GM23338 (cell line): ENCODE measurements around the gene PCYT1A. TPM values are rescaled to one million over a fixed set of nuclear protein-coding genes. Genes with fewer than 3 reads are reported as not detected.

Experiments used
- ATAC-seq: fragments of 200-7000 bp; cut with Tn5 transposase; 3 replicates; pipeline ENCODE4 v1.9.1; 2020
- DNase-seq: peaks from one replicate; pipeline ENCODE4 v3.0.0-alpha.2; 2015; ENCODE audit warnings: low spot score
- H2AFZ ChIP-seq: fragments of 200-600 bp; sonication (generic); 2 replicates; pipeline ENCODE4 v1.8.0; 2016; ENCODE audit warnings: antibody characterized with exemption, mild to moderate bottlenecking, moderate library complexity
- H3F3A ChIP-seq: fragments of 200-600 bp; sonication (generic); replicated peaks from 2 replicates; pipeline ENCODE4 v1.8.0; 2017; ENCODE audit warnings: antibody characterized with exemption, mixed run types, low read depth
- H3K27ac ChIP-seq: fragments of 200-600 bp; sonication (generic); 2 replicates; pipeline ENCODE4 v1.6.1; 2016; ENCODE audit warnings: low read depth
- H3K27me3 ChIP-seq: fragments of 200-600 bp; sonication (generic); 2 replicates; pipeline ENCODE4 v1.8.0; 2016; ENCODE audit warnings: mild to moderate bottlenecking, mixed run types, moderate library complexity; ENCODE audit not compliant: insufficient read depth
- H3K36me3 ChIP-seq: fragments of 200-600 bp; sonication (generic); 2 replicates; pipeline ENCODE4 v1.8.0; 2016; ENCODE audit warnings: mild to moderate bottlenecking; ENCODE audit not compliant: insufficient read depth
- H3K4me1 ChIP-seq: fragments of 200-600 bp; sonication (generic); 2 replicates; pipeline ENCODE4 v1.8.0; 2016; ENCODE audit warnings: mild to moderate bottlenecking, moderate library complexity; ENCODE audit not compliant: insufficient read depth
- H3K4me2 ChIP-seq: fragments of 200-600 bp; sonication (generic); 2 replicates; pipeline ENCODE4 v1.7.1; 2017; ENCODE audit warnings: mixed run types
- H3K4me3 ChIP-seq: fragments of 200-600 bp; sonication (generic); 2 replicates; pipeline ENCODE4 v1.6.1; 2016; ENCODE audit warnings: mixed run types
- H3K79me2 ChIP-seq: fragments of 200-600 bp; sonication (generic); replicated peaks from 2 replicates; pipeline ENCODE4 v1.8.0; 2017; ENCODE audit warnings: mild to moderate bottlenecking; ENCODE audit not compliant: insufficient read depth
- H3K9me2 ChIP-seq: fragments of 200-600 bp; sonication (generic); 2 replicates; pipeline ENCODE4 v1.8.0; 2017; ENCODE audit not compliant: insufficient read depth
- H4K20me1 ChIP-seq: fragments of 200-600 bp; sonication (generic); replicated peaks from 2 replicates; pipeline ENCODE4 v1.8.0; 2017; ENCODE audit warnings: mild to moderate bottlenecking; ENCODE audit not compliant: insufficient read depth
- H3K27ac Mint-ChIP-seq: 2 replicates; pipeline ENCODE4 v1.8.0; 2020; ENCODE audit warnings: inconsistent platforms, mild to moderate bottlenecking, moderate library complexity, mixed read lengths
- H3K27me3 Mint-ChIP-seq: 3 replicates; pipeline ENCODE4 v1.8.0; 2022; ENCODE audit warnings: low read depth, mild to moderate bottlenecking, moderate library complexity, mixed read lengths, inconsistent platforms; ENCODE audit not compliant: insufficient read depth, poor library complexity
- H3K36me3 Mint-ChIP-seq: 3 replicates; pipeline ENCODE4 v1.8.0; 2021; ENCODE audit warnings: low read depth, mild to moderate bottlenecking, inconsistent platforms, moderate library complexity, mixed read lengths
- H3K4me1 Mint-ChIP-seq: 3 replicates; pipeline ENCODE4 v1.8.0; 2020; ENCODE audit warnings: mild to moderate bottlenecking, inconsistent platforms, mixed read lengths
- H3K4me3 Mint-ChIP-seq: 3 replicates; pipeline ENCODE4 v1.8.0; 2021; ENCODE audit warnings: moderate library complexity, mild to moderate bottlenecking, inconsistent platforms, mixed read lengths
- H3K9me3 Mint-ChIP-seq: 3 replicates; pipeline ENCODE4 v1.8.0; 2020; ENCODE audit warnings: moderate library complexity, mild to moderate bottlenecking, inconsistent platforms, mixed read lengths
- CREB1 ChIP-seq: fragments of 250-450 bp; sonication (Bioruptor Pico); IDR thresholded peaks from 2 replicates; pipeline ENCODE4 v1.5.0; 2020; ENCODE audit warnings: low read depth, mild to moderate bottlenecking, moderate library complexity
- EZH2phosphoT487 ChIP-seq: fragments of 200-600 bp; sonication (generic); IDR thresholded peaks from one replicate; pipeline ENCODE4 v1.8.1; 2018; ENCODE audit warnings: antibody characterized with exemption; ENCODE audit not compliant: unreplicated experiment
- JUNB ChIP-seq: IDR thresholded peaks from one replicate; pipeline ENCODE4 v1.6.1; 2016; ENCODE audit warnings: antibody characterized with exemption; ENCODE audit not compliant: unreplicated experiment
- POLR2AphosphoS5 ChIP-seq: IDR thresholded peaks from 2 replicates; pipeline ENCODE4 v1.6.1; 2016; ENCODE audit warnings: antibody characterized with exemption, low read depth
- STAT1 ChIP-seq: IDR thresholded peaks from one replicate; pipeline ENCODE4 v1.6.1; 2016; ENCODE audit warnings: antibody characterized with exemption; ENCODE audit not compliant: unreplicated experiment
- ZNF114 ChIP-seq: fragments of 250-450 bp; sonication (Bioruptor Pico); IDR thresholded peaks from 2 replicates; pipeline ENCODE4 v1.5.0; 2020; ENCODE audit warnings: mild to moderate bottlenecking, moderate library complexity
- polyA plus RNA-seq: library from polyadenylated mRNA; unstranded; fragments of >200 nt; fragmentation: Nextera tagmentation; extraction: Ambion mirVana; gene quantifications from 2 replicates; pipeline ENCODE4 v1.2.1, GENCODE V29; 2016
- total RNA-seq: library from RNA; depleted of rRNA; stranded (reverse); fragments of >200 nt; shearing (Covaris generic); gene quantifications from 2 replicates; pipeline ENCODE4 v1.2.3, GENCODE V29; 2014
- TF ChIP-seq, protein P1 (sequence below): IDR thresholded peaks from one replicate; pipeline ENCODE4 v1.6.1; 2018; ENCODE audit warnings: antibody characterized with exemption; ENCODE audit not compliant: unreplicated experiment
- TF ChIP-seq, protein P2 (sequence below), 2 experiments: fragments of 200-600 bp in 1 of 2; sonication (generic) in 1 of 2; conservative IDR thresholded peaks; 2 replicates each; pipeline versions ENCODE4 v1.5.1 to v1.6.1; 2016 to 2017; ENCODE audit warnings: antibody characterized with exemption in 2 of 2, low read depth in 2 of 2, mild to moderate bottlenecking in 2 of 2, moderate library complexity in 1 of 2
- TF ChIP-seq, protein P3 (sequence below): fragments of 250-450 bp; sonication (Bioruptor Pico); IDR thresholded peaks from 2 replicates; pipeline ENCODE4 v1.5.0; 2020; ENCODE audit warnings: mild to moderate bottlenecking, moderate library complexity
- TF ChIP-seq, protein P4 (sequence below): IDR thresholded peaks from 2 replicates; pipeline ENCODE4 v1.6.1; 2016; ENCODE audit warnings: antibody characterized with exemption

PCYT1A gene
- total and polyA plus RNA-seq, 2 experiments from 2014 or later, result 11.6 to 35.8 TPM

DNA sequence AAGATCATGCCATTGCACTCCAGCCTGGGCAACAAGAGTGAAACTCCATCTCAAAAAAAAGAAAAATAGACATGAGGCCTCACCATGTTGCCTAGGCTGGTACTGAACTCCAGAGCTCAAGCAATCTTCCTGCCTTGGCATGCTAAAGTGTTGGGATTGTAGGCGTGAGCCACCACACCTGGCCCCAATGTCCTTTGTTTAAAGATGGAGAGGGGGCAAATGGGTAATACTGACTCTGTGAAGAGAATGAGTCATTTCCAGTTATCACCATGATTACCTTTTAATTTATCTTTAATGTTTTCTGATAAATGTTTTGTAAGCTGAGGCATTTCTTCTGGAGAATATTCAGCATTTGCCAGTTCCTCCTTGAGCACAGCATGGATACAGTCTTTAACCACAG is 28.3 kb upstream of the PCYT1A start:
- Histone ChIP-seq H3K27me3 (no peaks in the 10 kb centered on the region), H3K4me3 (no peak overlapping the region), H3K9me2 (no peaks in the 10 kb centered on the region), H3K4me1 (no peaks in the 10 kb centered on the region), H3K27ac (no peak overlapping the region), H3F3A (no peaks in the 10 kb centered on the region), H3K4me2 (no peak overlapping the region), H4K20me1 (no peaks in the 10 kb centered on the region; the same call in 1 of the 2 replicates), H3K36me3 (no peaks in the 10 kb centered on the region), H3K79me2 (no peaks in the 10 kb centered on the region), H2AFZ (no peak overlapping the region)
- Mint-ChIP-seq H3K36me3 (peaks cover 10% of the 10 kb centered on the region), H3K27me3 (peaks cover 11% of the 10 kb centered on the region), H3K4me1 (peaks cover 5% of the 10 kb centered on the region; the same call in 1 of the 3 replicates), H3K27ac (no peak overlapping the region), H3K4me3 (no peak overlapping the region), H3K9me3 (no peaks in the 10 kb centered on the region)
- DNase-seq (no peak), ATAC-seq (no peak)
- TF ChIP-seq CREB1 (CRISPR knock-in tag) (no peak), JUNB (no peak), POLR2AphosphoS5 (no peak), EZH2phosphoT487 (no peak), STAT1 (no peak), ZNF114 (no peak)
- TF ChIP-seq, protein P1, sequence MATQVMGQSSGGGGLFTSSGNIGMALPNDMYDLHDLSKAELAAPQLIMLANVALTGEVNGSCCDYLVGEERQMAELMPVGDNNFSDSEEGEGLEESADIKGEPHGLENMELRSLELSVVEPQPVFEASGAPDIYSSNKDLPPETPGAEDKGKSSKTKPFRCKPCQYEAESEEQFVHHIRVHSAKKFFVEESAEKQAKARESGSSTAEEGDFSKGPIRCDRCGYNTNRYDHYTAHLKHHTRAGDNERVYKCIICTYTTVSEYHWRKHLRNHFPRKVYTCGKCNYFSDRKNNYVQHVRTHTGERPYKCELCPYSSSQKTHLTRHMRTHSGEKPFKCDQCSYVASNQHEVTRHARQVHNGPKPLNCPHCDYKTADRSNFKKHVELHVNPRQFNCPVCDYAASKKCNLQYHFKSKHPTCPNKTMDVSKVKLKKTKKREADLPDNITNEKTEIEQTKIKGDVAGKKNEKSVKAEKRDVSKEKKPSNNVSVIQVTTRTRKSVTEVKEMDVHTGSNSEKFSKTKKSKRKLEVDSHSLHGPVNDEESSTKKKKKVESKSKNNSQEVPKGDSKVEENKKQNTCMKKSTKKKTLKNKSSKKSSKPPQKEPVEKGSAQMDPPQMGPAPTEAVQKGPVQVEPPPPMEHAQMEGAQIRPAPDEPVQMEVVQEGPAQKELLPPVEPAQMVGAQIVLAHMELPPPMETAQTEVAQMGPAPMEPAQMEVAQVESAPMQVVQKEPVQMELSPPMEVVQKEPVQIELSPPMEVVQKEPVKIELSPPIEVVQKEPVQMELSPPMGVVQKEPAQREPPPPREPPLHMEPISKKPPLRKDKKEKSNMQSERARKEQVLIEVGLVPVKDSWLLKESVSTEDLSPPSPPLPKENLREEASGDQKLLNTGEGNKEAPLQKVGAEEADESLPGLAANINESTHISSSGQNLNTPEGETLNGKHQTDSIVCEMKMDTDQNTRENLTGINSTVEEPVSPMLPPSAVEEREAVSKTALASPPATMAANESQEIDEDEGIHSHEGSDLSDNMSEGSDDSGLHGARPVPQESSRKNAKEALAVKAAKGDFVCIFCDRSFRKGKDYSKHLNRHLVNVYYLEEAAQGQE, result no peak
- TF ChIP-seq, protein P2, sequence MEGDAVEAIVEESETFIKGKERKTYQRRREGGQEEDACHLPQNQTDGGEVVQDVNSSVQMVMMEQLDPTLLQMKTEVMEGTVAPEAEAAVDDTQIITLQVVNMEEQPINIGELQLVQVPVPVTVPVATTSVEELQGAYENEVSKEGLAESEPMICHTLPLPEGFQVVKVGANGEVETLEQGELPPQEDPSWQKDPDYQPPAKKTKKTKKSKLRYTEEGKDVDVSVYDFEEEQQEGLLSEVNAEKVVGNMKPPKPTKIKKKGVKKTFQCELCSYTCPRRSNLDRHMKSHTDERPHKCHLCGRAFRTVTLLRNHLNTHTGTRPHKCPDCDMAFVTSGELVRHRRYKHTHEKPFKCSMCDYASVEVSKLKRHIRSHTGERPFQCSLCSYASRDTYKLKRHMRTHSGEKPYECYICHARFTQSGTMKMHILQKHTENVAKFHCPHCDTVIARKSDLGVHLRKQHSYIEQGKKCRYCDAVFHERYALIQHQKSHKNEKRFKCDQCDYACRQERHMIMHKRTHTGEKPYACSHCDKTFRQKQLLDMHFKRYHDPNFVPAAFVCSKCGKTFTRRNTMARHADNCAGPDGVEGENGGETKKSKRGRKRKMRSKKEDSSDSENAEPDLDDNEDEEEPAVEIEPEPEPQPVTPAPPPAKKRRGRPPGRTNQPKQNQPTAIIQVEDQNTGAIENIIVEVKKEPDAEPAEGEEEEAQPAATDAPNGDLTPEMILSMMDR (conservative IDR thresholded peaks at IDR 0.05; ENCODE audit: low read depth in 2 of 2), result no peak
- TF ChIP-seq, protein P3, sequence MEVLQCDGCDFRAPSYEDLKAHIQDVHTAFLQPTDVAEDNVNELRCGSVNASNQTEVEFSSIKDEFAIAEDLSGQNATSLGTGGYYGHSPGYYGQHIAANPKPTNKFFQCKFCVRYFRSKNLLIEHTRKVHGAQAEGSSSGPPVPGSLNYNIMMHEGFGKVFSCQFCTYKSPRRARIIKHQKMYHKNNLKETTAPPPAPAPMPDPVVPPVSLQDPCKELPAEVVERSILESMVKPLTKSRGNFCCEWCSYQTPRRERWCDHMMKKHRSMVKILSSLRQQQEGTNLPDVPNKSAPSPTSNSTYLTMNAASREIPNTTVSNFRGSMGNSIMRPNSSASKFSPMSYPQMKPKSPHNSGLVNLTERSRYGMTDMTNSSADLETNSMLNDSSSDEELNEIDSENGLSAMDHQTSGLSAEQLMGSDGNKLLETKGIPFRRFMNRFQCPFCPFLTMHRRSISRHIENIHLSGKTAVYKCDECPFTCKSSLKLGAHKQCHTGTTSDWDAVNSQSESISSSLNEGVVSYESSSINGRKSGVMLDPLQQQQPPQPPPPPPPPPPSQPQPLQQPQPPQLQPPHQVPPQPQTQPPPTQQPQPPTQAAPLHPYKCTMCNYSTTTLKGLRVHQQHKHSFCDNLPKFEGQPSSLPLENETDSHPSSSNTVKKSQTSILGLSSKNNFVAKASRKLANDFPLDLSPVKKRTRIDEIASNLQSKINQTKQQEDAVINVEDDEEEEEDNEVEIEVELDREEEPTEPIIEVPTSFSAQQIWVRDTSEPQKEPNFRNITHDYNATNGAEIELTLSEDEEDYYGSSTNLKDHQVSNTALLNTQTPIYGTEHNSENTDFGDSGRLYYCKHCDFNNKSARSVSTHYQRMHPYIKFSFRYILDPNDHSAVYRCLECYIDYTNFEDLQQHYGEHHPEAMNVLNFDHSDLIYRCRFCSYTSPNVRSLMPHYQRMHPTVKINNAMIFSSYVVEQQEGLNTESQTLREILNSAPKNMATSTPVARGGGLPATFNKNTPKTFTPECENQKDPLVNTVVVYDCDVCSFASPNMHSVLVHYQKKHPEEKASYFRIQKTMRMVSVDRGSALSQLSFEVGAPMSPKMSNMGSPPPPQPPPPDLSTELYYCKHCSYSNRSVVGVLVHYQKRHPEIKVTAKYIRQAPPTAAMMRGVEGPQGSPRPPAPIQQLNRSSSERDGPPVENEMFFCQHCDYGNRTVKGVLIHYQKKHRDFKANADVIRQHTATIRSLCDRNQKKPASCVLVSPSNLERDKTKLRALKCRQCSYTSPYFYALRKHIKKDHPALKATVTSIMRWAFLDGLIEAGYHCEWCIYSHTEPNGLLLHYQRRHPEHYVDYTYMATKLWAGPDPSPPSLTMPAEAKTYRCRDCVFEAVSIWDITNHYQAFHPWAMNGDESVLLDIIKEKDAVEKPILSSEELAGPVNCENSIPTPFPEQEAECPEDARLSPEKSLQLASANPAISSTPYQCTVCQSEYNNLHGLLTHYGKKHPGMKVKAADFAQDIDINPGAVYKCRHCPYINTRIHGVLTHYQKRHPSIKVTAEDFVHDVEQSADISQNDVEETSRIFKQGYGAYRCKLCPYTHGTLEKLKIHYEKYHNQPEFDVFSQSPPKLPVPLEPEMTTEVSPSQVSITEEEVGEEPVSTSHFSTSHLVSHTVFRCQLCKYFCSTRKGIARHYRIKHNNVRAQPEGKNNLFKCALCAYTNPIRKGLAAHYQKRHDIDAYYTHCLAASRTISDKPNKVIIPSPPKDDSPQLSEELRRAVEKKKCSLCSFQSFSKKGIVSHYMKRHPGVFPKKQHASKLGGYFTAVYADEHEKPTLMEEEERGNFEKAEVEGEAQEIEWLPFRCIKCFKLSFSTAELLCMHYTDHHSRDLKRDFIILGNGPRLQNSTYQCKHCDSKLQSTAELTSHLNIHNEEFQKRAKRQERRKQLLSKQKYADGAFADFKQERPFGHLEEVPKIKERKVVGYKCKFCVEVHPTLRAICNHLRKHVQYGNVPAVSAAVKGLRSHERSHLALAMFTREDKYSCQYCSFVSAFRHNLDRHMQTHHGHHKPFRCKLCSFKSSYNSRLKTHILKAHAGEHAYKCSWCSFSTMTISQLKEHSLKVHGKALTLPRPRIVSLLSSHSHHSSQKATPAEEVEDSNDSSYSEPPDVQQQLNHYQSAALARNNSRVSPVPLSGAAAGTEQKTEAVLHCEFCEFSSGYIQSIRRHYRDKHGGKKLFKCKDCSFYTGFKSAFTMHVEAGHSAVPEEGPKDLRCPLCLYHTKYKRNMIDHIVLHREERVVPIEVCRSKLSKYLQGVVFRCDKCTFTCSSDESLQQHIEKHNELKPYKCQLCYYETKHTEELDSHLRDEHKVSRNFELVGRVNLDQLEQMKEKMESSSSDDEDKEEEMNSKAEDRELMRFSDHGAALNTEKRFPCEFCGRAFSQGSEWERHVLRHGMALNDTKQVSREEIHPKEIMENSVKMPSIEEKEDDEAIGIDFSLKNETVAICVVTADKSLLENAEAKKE (CRISPR knock-in tag), result no peak
- TF ChIP-seq, protein P4, sequence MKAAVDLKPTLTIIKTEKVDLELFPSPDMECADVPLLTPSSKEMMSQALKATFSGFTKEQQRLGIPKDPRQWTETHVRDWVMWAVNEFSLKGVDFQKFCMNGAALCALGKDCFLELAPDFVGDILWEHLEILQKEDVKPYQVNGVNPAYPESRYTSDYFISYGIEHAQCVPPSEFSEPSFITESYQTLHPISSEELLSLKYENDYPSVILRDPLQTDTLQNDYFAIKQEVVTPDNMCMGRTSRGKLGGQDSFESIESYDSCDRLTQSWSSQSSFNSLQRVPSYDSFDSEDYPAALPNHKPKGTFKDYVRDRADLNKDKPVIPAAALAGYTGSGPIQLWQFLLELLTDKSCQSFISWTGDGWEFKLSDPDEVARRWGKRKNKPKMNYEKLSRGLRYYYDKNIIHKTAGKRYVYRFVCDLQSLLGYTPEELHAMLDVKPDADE, result no peak
